SK-N-SH (cell line): ENCODE data around the gene ZBTB16. TPM values are rescaled to one million over a fixed set of nuclear protein-coding genes. Genes with fewer than 3 reads are reported as not detected.

Source experiments
- CTCF ChIA-PET: fragments of 300-600, 350-600 bp; formaldehyde crosslinking; extraction: SDS; loops from one replicate; lab custom pipeline; 2021; lab: Yijun Ruan, JAX
- POLR2A ChIA-PET: fragments of 350-600 bp; sonication (Branson Sonifier 250); formaldehyde crosslinking; extraction: SDS; loops from one replicate; lab custom pipeline; 2020; ENCODE audit warnings: antibody characterized with exemption, inconsistent platforms; lab: Yijun Ruan, JAX
- DNase-seq: peaks from one replicate; pipeline ENCODE4 v3.0.0; 2012
- H2AFZ ChIP-seq: fragments of 200-600 bp; sonication (generic); 2 replicates; pipeline ENCODE4 v1.8.1; 2016; ENCODE audit warnings: antibody characterized with exemption, mild to moderate bottlenecking, low read depth
- H3F3A ChIP-seq: fragments of 200-600 bp; sonication (generic); replicated peaks from 2 replicates; pipeline ENCODE3; 2016; ENCODE audit warnings: antibody characterized with exemption, mild to moderate bottlenecking; ENCODE audit not compliant: insufficient read depth
- H3K27ac ChIP-seq, 2 experiments: fragments of 200-500 bp in 1 of 2; fragments of 200-600 bp in 1 of 2; sonication (Bioruptor generic) in 1 of 2; sonication (generic), shearing (Covaris generic) in 1 of 2; 2 replicates each; pipeline versions ENCODE4 v1.5.1 to v1.6.1; 2014 to 2016; ENCODE audit warnings: low read depth in 2 of 2, inconsistent platforms in 1 of 2, low read length in 1 of 2, mild to moderate bottlenecking in 1 of 2, mixed read lengths in 1 of 2
- H3K27me3 ChIP-seq: fragments of 200-600 bp; sonication (generic), shearing (Covaris generic); 2 replicates; pipeline ENCODE4 v1.6.1; 2016; ENCODE audit warnings: mixed run types; ENCODE audit not compliant: insufficient read depth
- H3K36me3 ChIP-seq, 2 experiments: fragments of 200-500 bp in 1 of 2; fragments of 200-600 bp in 1 of 2; sonication (Bioruptor generic) in 1 of 2; sonication (generic) in 1 of 2; replicated peaks in 1 of 2; 2 replicates each; pipeline versions ENCODE3 to v1.5.1; 2014 to 2016; ENCODE audit warnings: low read length in 1 of 2, mild to moderate bottlenecking in 1 of 2; ENCODE audit not compliant: insufficient read depth in 2 of 2, control insufficient read depth in 1 of 2
- H3K4me1 ChIP-seq, 2 experiments: fragments of 200-500 bp in 1 of 2; fragments of 200-600 bp in 1 of 2; sonication (Bioruptor generic) in 1 of 2; sonication (generic), shearing (Covaris generic) in 1 of 2; 2 replicates each; pipeline versions ENCODE4 v1.5.1 to v1.6.1; 2014 to 2016; ENCODE audit warnings: low read depth in 1 of 2, low read length in 1 of 2, mixed run types in 1 of 2; ENCODE audit not compliant: insufficient read depth in 2 of 2, control insufficient read depth in 1 of 2
- H3K4me2 ChIP-seq: fragments of 200-600 bp; sonication (generic), shearing (Covaris generic); 2 replicates; pipeline ENCODE4 v1.6.1; 2017; ENCODE audit warnings: mixed run types
- H3K4me3 ChIP-seq, 2 experiments: fragments of 200-500 bp in 1 of 2; fragments of 200-600 bp in 1 of 2; sonication (Bioruptor generic) in 1 of 2; sonication (generic), shearing (Covaris generic) in 1 of 2; 2 replicates each; pipeline versions ENCODE4 v1.5.1 to v1.8.1; 2014 to 2016; ENCODE audit warnings: low read depth in 2 of 2, inconsistent platforms in 1 of 2, low read length in 1 of 2, mild to moderate bottlenecking in 1 of 2, mixed read lengths in 1 of 2, moderate library complexity in 1 of 2
- H3K79me2 ChIP-seq: fragments of 200-600 bp; sonication (generic); 2 replicates; pipeline ENCODE4 v1.8.1; 2017; ENCODE audit warnings: mild to moderate bottlenecking; ENCODE audit not compliant: insufficient read depth
- H3K9ac ChIP-seq: fragments of 200-600 bp; sonication (generic); 2 replicates; pipeline ENCODE4 v1.6.1; 2017; ENCODE audit warnings: mixed run types
- H3K9me2 ChIP-seq: fragments of 200-600 bp; sonication (generic); 2 replicates; pipeline ENCODE4 v1.6.1; 2017; ENCODE audit warnings: mixed run types
- H3K9me3 ChIP-seq: fragments of 200-600 bp; sonication (generic); 2 replicates; pipeline ENCODE4 v1.6.1; 2017; ENCODE audit warnings: mixed run types, mild to moderate bottlenecking, moderate library complexity
- H4K20me1 ChIP-seq: fragments of 200-600 bp; sonication (generic); 2 replicates; pipeline ENCODE4 v1.6.1; 2017; ENCODE audit warnings: mild to moderate bottlenecking, mixed run types; ENCODE audit not compliant: insufficient read depth
- ELF1 ChIP-seq: IDR thresholded peaks from 2 replicates; pipeline ENCODE4 v1.4.0; 2012
- EP300 ChIP-seq, 2 experiments: IDR thresholded peaks; 2 replicates each; pipeline versions ENCODE4 v1.4.0 to v1.6.1; 2012; ENCODE audit warnings: borderline replicate concordance in 1 of 2, low read depth in 1 of 2, low read length in 1 of 2
- FOSL2 ChIP-seq: IDR thresholded peaks from 2 replicates; pipeline ENCODE4 v1.4.0; 2012; ENCODE audit warnings: low read depth, mild to moderate bottlenecking, moderate library complexity, borderline replicate concordance
- FOXJ3 ChIP-seq: sonication (generic); formaldehyde crosslinking; IDR thresholded peaks from 2 replicates; pipeline ENCODE4 v1.5.1; 2020; ENCODE audit warnings: mild to moderate bottlenecking, missing genetic modification reagents
- GABPA ChIP-seq: IDR thresholded peaks from 2 replicates; pipeline ENCODE4 v1.4.0; 2012; ENCODE audit warnings: low read depth, mild to moderate bottlenecking
- JUND ChIP-seq: IDR thresholded peaks from 2 replicates; pipeline ENCODE4 v1.4.0; 2012
- MXI1 ChIP-seq: IDR thresholded peaks from 2 replicates; pipeline ENCODE4 v1.6.1; 2012; ENCODE audit warnings: mild to moderate bottlenecking, low read depth, low read length, improper control_type of control experiment
- NFIC ChIP-seq: IDR thresholded peaks from 2 replicates; pipeline ENCODE4 v1.4.0; 2012; ENCODE audit warnings: borderline replicate concordance
- POLR2AphosphoS5 ChIP-seq: IDR thresholded peaks from 2 replicates; pipeline ENCODE4 v1.6.1; 2012; ENCODE audit warnings: low read depth, low read length
- RAD21 ChIP-seq: IDR thresholded peaks from 2 replicates; pipeline ENCODE4 v1.6.1; 2012; ENCODE audit warnings: mild to moderate bottlenecking, low read length
- RCOR1 ChIP-seq: fragments of 150-350 bp; IDR thresholded peaks from 2 replicates; pipeline ENCODE4 v1.6.1; 2017; ENCODE audit warnings: antibody characterized with exemption, low read length
- RFX5 ChIP-seq: IDR thresholded peaks from 2 replicates; pipeline ENCODE4 v1.6.1; 2012; ENCODE audit warnings: mild to moderate bottlenecking, improper control_type of control experiment, low read length
- TCF12 ChIP-seq: IDR thresholded peaks from 2 replicates; pipeline ENCODE4 v1.4.0; 2012
- TEAD4 ChIP-seq: IDR thresholded peaks from 2 replicates; pipeline ENCODE4 v1.4.0; 2012; ENCODE audit warnings: mild to moderate bottlenecking, borderline replicate concordance; ENCODE audit not compliant: insufficient read depth
- WGBS: methylation state at CpG from one replicate; pipeline ENCODE4 v1.1.6; 2017; ENCODE audit warnings: low lambda C conversion rate; 5-methylcytosine and 5-hydroxymethylcytosine counted together
- polyA plus RNA-seq, 3 experiments: library from polyadenylated mRNA; depleted of rRNA; stranded (reverse); fragments of >200 nt; gene quantifications; 2 replicates each; pipeline ENCODE4 v1.2.3, GENCODE V29; 2012
- TF ChIP-seq, protein P1 (sequence below): IDR thresholded peaks from 2 replicates; pipeline ENCODE4 v1.6.1; 2012; ENCODE audit warnings: mild to moderate bottlenecking, low read depth, low read length, moderate library complexity
- TF ChIP-seq, protein P2 (sequence below): IDR thresholded peaks from 2 replicates; pipeline ENCODE4; 2012

The ZBTB16 gene
- polyA plus RNA-seq, 1 of the 3 experiments (the other 2 are of a cell fraction): not detected

DNA sequence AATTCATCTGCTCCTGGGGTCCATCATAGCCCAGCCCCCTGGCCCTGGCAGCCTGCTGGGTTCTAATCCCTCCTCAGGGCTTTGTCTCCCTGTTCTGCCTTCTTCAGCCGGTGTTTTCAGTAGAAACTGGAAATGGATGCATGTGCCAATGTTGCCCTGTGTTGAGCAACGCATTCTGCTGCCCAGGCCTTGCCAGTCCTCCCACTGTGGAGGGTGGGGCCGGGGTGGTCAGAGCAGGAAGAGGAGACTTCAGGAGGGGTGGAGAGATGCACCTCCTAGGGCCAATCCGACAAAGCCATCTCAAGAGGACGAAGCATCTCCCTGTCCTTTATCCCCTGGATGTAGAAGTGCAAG is 27.6 kb upstream of the ZBTB16 start:
- ChIA-PET CTCF (interaction anchor here (8.6 to 21.6 kb wide), 2 partner anchors 150 to 230 kb away, joined by 84 to 445 read pairs; no protein-coding TSS in a partner anchor), POLR2A (no interaction called here)
- TF ChIP-seq, protein P1, sequence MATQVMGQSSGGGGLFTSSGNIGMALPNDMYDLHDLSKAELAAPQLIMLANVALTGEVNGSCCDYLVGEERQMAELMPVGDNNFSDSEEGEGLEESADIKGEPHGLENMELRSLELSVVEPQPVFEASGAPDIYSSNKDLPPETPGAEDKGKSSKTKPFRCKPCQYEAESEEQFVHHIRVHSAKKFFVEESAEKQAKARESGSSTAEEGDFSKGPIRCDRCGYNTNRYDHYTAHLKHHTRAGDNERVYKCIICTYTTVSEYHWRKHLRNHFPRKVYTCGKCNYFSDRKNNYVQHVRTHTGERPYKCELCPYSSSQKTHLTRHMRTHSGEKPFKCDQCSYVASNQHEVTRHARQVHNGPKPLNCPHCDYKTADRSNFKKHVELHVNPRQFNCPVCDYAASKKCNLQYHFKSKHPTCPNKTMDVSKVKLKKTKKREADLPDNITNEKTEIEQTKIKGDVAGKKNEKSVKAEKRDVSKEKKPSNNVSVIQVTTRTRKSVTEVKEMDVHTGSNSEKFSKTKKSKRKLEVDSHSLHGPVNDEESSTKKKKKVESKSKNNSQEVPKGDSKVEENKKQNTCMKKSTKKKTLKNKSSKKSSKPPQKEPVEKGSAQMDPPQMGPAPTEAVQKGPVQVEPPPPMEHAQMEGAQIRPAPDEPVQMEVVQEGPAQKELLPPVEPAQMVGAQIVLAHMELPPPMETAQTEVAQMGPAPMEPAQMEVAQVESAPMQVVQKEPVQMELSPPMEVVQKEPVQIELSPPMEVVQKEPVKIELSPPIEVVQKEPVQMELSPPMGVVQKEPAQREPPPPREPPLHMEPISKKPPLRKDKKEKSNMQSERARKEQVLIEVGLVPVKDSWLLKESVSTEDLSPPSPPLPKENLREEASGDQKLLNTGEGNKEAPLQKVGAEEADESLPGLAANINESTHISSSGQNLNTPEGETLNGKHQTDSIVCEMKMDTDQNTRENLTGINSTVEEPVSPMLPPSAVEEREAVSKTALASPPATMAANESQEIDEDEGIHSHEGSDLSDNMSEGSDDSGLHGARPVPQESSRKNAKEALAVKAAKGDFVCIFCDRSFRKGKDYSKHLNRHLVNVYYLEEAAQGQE: no peak
- TF ChIP-seq RCOR1 (no peak), MXI1 (no peak), JUND (no peak), TEAD4 (no peak), FOXJ3 (CRISPR knock-in tag) (no peak), POLR2AphosphoS5 (no peak), TCF12 (no peak), EP300 (IDR thresholded peaks at IDR 0.05; ENCODE audit: borderline replicate concordance in 1 of 2, low read depth in 1 of 2, low read length in 1 of 2) (no peak), GABPA (no peak)
- TF ChIP-seq, protein P2, sequence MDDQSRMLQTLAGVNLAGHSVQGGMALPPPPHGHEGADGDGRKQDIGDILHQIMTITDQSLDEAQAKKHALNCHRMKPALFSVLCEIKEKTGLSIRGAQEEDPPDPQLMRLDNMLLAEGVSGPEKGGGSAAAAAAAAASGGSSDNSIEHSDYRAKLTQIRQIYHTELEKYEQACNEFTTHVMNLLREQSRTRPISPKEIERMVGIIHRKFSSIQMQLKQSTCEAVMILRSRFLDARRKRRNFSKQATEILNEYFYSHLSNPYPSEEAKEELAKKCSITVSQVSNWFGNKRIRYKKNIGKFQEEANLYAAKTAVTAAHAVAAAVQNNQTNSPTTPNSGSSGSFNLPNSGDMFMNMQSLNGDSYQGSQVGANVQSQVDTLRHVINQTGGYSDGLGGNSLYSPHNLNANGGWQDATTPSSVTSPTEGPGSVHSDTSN: no peak
- peaks cover 3% of the 10 kb centered on the region in 2 experiments; a peak in 2 of 4 replicates for H3K4me1 ChIP-seq
- H3K4me3 ChIP-seq: no peak overlapping the region
- no peaks in the 10 kb centered on the region for H4K20me1 ChIP-seq
- H3F3A ChIP-seq: no peaks in the 10 kb centered on the region
- no peak overlapping the region for H2AFZ ChIP-seq
- no peaks in the 10 kb centered on the region for H3K9me2 ChIP-seq
- DNase-seq: no peak
- H3K79me2 ChIP-seq: no peaks in the 10 kb centered on the region
- no peak overlapping the region for H3K27ac ChIP-seq
- H3K4me2 ChIP-seq: no peak overlapping the region
- no peaks in the 10 kb centered on the region for H3K9me3 ChIP-seq
- H3K9ac ChIP-seq: no peak overlapping the region
- peaks cover 12% of the 10 kb centered on the region; the same call in 1 of the 2 replicates for H3K27me3 ChIP-seq
- H3K36me3 ChIP-seq: no peaks in the 10 kb centered on the region
- 37% methylated on average over 5 of the region's 5 CpGs for WGBS

DNA sequence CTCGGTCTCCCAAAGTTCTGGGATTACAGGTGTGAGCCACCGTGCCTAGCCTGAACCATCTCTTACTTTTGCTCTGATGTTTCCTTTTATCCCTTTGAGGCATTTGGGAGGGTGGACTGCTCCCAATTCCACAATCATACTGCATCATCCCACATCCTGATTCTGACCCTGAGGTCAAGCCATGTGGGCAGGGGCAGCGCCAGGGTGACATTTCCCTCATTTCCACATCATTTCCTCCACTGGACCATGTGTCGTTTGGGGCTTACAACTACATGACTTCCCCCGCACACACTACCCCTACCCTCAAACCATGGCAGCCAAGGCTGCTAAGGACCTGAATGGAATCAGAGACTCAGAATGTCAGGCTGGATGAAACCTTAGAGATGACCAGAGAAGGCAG is 26.4 kb upstream of the ZBTB16 start:
- TF ChIP-seq FOSL2 (no peak), JUND (no peak), RAD21 (no peak), ELF1 (no peak), GABPA (no peak), RFX5 (no peak), NFIC (no peak)
- no peak overlapping the region for H3K9ac ChIP-seq
- no peaks in the 10 kb centered on the region for H3F3A ChIP-seq
- H3K79me2 ChIP-seq: no peaks in the 10 kb centered on the region
- H2AFZ ChIP-seq: no peak overlapping the region
- ChIA-PET POLR2A (no interaction called here), CTCF (interaction anchor here (0.7 to 21.6 kb wide), 6 partner anchors 18 to 229 kb away, joined by 3 to 445 read pairs (median 56); no protein-coding TSS in a partner anchor)
- DNase-seq: no peak
- peaks cover 16% of the 10 kb centered on the region; the same call in 1 of the 2 replicates for H3K27me3 ChIP-seq
- no peak overlapping the region for H3K27ac ChIP-seq
- no peaks in the 10 kb centered on the region for H3K9me2 ChIP-seq
- H3K9me3 ChIP-seq: no peaks in the 10 kb centered on the region
- no peaks in the 10 kb centered on the region for H4K20me1 ChIP-seq
- peaks cover 3% of the 10 kb centered on the region in 2 experiments; a peak in 2 of 4 replicates for H3K4me1 ChIP-seq
- H3K4me2 ChIP-seq: no peak overlapping the region
- no peak overlapping the region for H3K4me3 ChIP-seq
- no peaks in the 10 kb centered on the region for H3K36me3 ChIP-seq
- WGBS: 66% methylated on average over 5 of the region's 5 CpGs
